Nephron (organoid): ENCODE measurements around the gene FGFR1OP2.
"Not testable (repeated sequence)": the region's sequence is repeated elsewhere in the genome, so short reads cannot be mapped to it uniquely, and the experiment has no call there.

Experiments used
- H3K27ac Mint-ChIP-seq, 3 experiments: 2 replicates each; pipeline ENCODE4 v1.8.0; 2020; ENCODE audit warnings: mixed read lengths in 3 of 3, mild to moderate bottlenecking in 2 of 3, moderate library complexity in 1 of 3
- H3K27me3 Mint-ChIP-seq: 2 replicates; pipeline ENCODE4 v1.8.0; 2021; ENCODE audit warnings: low read depth, mild to moderate bottlenecking, moderate library complexity, mixed read lengths
- H3K36me3 Mint-ChIP-seq: 2 replicates; pipeline ENCODE4 v1.8.0; 2020; ENCODE audit warnings: low read depth, mixed read lengths
- H3K4me1 Mint-ChIP-seq: 2 replicates; pipeline ENCODE4 v1.8.0; 2020; ENCODE audit warnings: mixed read lengths
- H3K4me3 Mint-ChIP-seq, 3 experiments: 2 replicates each; pipeline ENCODE4 v1.8.0; 2020; ENCODE audit warnings: mild to moderate bottlenecking in 3 of 3, mixed read lengths in 3 of 3, moderate library complexity in 2 of 3
- H3K9me3 Mint-ChIP-seq: 2 replicates; pipeline ENCODE4 v1.8.0; 2020; ENCODE audit warnings: mixed read lengths
- TF ChIP-seq, protein P1 (sequence below), 3 experiments: fragments of 200-600 bp; sonication (generic); IDR thresholded peaks; one replicate each; pipeline ENCODE4 v1.5.0; 2021; ENCODE audit warnings: antibody characterized with exemption in 3 of 3; ENCODE audit not compliant: unreplicated experiment in 3 of 3

FGFR1OP2 gene

DNA sequence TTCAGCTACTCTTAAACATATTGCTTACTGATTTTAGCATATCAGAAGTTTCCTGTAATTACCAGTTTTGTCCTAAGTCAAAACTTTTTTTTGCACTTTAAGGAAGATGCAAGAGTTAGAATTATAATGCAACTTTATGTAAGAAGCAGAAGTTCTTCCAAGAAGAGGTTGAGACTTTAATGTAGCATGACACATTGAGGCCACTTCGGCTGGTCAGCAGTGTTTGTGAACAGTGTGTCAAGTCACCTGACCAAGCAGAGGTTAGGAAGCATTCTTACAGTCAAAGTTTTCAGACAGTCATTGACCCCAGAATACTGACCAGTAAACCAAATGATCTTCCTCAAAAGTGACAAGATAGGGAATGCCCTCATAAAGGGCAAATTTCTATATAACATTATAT is 15.2 kb downstream of the FGFR1OP2 start:
- H3K4me3 Mint-ChIP-seq, result no peak overlapping the region
- no peak overlapping the region for H3K27ac Mint-ChIP-seq
- TF ChIP-seq, protein P1, sequence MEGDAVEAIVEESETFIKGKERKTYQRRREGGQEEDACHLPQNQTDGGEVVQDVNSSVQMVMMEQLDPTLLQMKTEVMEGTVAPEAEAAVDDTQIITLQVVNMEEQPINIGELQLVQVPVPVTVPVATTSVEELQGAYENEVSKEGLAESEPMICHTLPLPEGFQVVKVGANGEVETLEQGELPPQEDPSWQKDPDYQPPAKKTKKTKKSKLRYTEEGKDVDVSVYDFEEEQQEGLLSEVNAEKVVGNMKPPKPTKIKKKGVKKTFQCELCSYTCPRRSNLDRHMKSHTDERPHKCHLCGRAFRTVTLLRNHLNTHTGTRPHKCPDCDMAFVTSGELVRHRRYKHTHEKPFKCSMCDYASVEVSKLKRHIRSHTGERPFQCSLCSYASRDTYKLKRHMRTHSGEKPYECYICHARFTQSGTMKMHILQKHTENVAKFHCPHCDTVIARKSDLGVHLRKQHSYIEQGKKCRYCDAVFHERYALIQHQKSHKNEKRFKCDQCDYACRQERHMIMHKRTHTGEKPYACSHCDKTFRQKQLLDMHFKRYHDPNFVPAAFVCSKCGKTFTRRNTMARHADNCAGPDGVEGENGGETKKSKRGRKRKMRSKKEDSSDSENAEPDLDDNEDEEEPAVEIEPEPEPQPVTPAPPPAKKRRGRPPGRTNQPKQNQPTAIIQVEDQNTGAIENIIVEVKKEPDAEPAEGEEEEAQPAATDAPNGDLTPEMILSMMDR (IDR thresholded peaks at IDR 0.05; ENCODE audit: unreplicated experiment in 3 of 3), result no peak
- H3K27me3 Mint-ChIP-seq, result no peaks in the 10 kb centered on the region
- peaks cover 6% of the 10 kb centered on the region for H3K9me3 Mint-ChIP-seq
- peaks cover 44% of the 10 kb centered on the region for H3K36me3 Mint-ChIP-seq
- H3K4me1 Mint-ChIP-seq, result no peaks in the 10 kb centered on the region

DNA sequence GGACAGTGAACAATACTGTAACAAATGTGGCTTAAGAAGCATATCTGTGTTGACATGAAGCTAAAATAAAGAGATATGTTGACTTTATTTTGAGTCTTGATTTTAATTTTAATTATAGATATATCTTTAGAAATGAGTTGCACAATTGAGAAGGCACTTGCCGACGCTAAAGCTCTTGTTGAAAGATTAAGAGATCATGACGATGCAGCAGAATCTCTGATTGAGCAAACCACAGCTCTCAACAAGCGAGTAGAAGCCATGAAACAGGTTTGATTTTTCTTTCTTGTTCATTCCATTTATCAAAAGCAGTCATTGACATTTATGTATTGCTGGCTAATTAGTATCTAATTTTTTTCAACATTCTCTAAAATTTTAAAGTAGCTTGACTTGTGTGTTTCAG is 15.8 kb downstream of the FGFR1OP2 start:
- H3K27me3 Mint-ChIP-seq, result no peaks in the 10 kb centered on the region
- H3K9me3 Mint-ChIP-seq, result peaks cover 5% of the 10 kb centered on the region
- H3K4me1 Mint-ChIP-seq, result no peaks in the 10 kb centered on the region
- H3K36me3 Mint-ChIP-seq, result peaks cover 41% of the 10 kb centered on the region
- H3K4me3 Mint-ChIP-seq, result no peak overlapping the region
- H3K27ac Mint-ChIP-seq, result no peak overlapping the region
- TF ChIP-seq, protein P1 (IDR thresholded peaks at IDR 0.05; ENCODE audit: unreplicated experiment in 3 of 3), result no peak

- not testable (repeated sequence) for H3K9me3 Mint-ChIP-seq, H3K27me3 Mint-ChIP-seq, H3K4me1 Mint-ChIP-seq, H3K4me3 Mint-ChIP-seq
- peak overlapping the region in 1 of 3 experiments; percentile 58 for H3K27ac Mint-ChIP-seq
- peaks cover 44% of the 10 kb centered on the region for H3K36me3 Mint-ChIP-seq
Measured at GRCh38 chr12:26961391-26961790, 23.1 kb downstream of the FGFR1OP2 start.

DNA sequence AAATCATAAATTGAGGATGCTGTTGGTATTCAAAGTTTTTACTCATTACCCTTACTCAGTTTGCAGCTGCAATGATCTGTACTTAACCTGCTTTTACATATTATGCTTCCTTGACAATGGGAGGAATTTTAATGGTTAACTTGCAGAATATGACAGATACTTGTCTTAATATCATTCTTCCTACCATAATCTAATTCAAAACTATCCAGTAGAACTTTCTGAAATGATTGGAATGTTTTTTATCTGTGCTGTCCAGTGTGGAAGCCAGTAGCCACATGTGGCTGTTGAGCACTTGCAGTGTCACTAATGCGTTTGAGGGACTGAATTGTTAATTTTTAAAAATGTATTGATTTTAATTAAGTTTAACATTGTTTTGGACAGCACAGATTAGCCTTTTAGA is 23.5 kb downstream of the FGFR1OP2 start:
- H3K9me3 Mint-ChIP-seq, result no peaks in the 10 kb centered on the region
- TF ChIP-seq, protein P1 (IDR thresholded peaks at IDR 0.05; ENCODE audit: unreplicated experiment in 3 of 3), result no peak
- H3K4me3 Mint-ChIP-seq, result no peak overlapping the region
- H3K4me1 Mint-ChIP-seq, result no peaks in the 10 kb centered on the region
- H3K36me3 Mint-ChIP-seq, result peaks cover 44% of the 10 kb centered on the region
- H3K27ac Mint-ChIP-seq, result peak overlapping the region in 1 of 3 experiments; percentile 58
- no peaks in the 10 kb centered on the region for H3K27me3 Mint-ChIP-seq

DNA sequence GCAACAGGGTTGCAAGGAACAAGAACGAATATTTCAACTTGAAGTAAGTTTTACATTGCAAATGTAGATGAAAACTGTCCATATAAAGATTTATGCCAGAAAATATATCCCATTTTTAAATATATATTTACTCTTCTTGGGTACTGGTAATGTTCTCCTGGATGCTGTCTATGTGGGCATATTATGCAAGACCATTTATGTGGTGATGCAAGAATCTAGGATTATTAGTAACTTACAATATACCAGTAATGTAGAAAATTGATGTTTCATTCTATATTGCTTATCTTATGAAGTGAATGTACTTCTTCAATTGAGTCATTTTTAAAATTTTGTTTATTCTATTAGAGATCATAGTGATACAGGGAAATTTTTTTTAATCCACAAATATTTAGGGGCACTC is 25.1 kb downstream of the FGFR1OP2 start:
- Mint-ChIP-seq H3K9me3 (no peaks in the 10 kb centered on the region), H3K36me3 (peaks cover 45% of the 10 kb centered on the region), H3K27ac (no peak overlapping the region), H3K4me3 (no peak overlapping the region), H3K4me1 (no peaks in the 10 kb centered on the region), H3K27me3 (no peaks in the 10 kb centered on the region)
- TF ChIP-seq, protein P1 (IDR thresholded peaks at IDR 0.05; ENCODE audit: unreplicated experiment in 3 of 3), result no peak

DNA sequence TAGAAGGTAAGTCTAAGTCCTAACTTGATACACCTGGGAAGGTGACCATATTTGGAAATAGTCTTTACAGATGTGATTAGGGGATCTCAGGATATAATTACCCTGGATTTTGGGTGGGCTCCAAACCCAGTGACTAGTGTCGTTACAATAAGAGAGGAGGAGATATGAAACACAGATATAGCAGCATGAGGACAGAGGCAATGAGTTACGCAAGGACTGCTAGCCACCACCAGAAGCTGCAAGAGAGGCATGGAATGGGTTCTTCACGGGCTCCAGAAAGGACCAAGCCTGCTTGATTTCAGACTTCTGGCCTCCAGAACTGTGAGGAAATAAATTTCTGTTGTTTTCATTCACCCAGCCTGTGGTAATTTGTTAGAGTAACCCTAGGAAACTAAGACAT is 28.6 kb downstream of the FGFR1OP2 start:
- TF ChIP-seq, protein P1 (IDR thresholded peaks at IDR 0.05; ENCODE audit: unreplicated experiment in 3 of 3), result no peak
- no peaks in the 10 kb centered on the region for H3K27me3 Mint-ChIP-seq
- peaks cover 46% of the 10 kb centered on the region for H3K36me3 Mint-ChIP-seq
- no peak overlapping the region for H3K4me3 Mint-ChIP-seq
- H3K9me3 Mint-ChIP-seq, result no peaks in the 10 kb centered on the region
- no peaks in the 10 kb centered on the region for H3K4me1 Mint-ChIP-seq
- no peak overlapping the region for H3K27ac Mint-ChIP-seq
